SJCRH30 (cell line): ENCODE data around the gene S100PBP. TPM values are rescaled to one million over a fixed set of nuclear protein-coding genes. Genes with fewer than 3 reads are reported as not detected.

Experiments
- total RNA-seq: library from RNA; depleted of rRNA; stranded (reverse); fragments of >200 nt; shearing (Covaris generic); gene quantifications from 2 replicates; pipeline ENCODE4 v1.2.3, GENCODE V29; 2014; rRNA removed

S100PBP gene
- total RNA-seq, 1 experiment from 2014 or later: 42.6 TPM

Other genes starting within 250 kb of the S100PBP start
- 55.7 and 73.9 TPM in 2 replicates for gene ZBTB8OS, start 167.1 kb upstream of the S100PBP start, total RNA-seq
- 395 and 437 TPM in 2 replicates for gene RBBP4, start 166.4 kb upstream of the S100PBP start, total RNA-seq
- 1.1 and 1.6 TPM in 2 replicates for gene SYNC, start 114.9 kb upstream of the S100PBP start, total RNA-seq
- 81.3 and 91.7 TPM in 2 replicates for gene YARS1, start 295 bp upstream of the S100PBP start, total RNA-seq
- 66.2 and 72.2 TPM in 2 replicates for gene FNDC5, start 53.3 kb downstream of the S100PBP start, total RNA-seq
- gene HPCA, start 68.8 kb downstream of the S100PBP start, total RNA-seq: not detected in 2 replicates
- 17.6 and 18.6 TPM in 2 replicates for gene TMEM54, start 83.7 kb downstream of the S100PBP start, total RNA-seq
- 10.5 and 10.9 TPM in 2 replicates for gene RNF19B, start 147.2 kb downstream of the S100PBP start, total RNA-seq
- gene AK2, start 219.2 kb downstream of the S100PBP start, total RNA-seq: 279 and 283 TPM in 2 replicates